Endothelial cell of umbilical vein (primary cell): ENCODE results near the gene KCNH8. TPM values are rescaled to one million over a fixed set of nuclear protein-coding genes. Genes with fewer than 3 reads are reported as not detected.

ENCODE experiments used
- BruUV-seq: library from RNA; stranded (reverse); fragments of 400-500 nt; replicated peaks from 2 replicates; lab custom pipeline; 2021; lab: Mats Ljungman, UMichigan
- CTCF ChIA-PET: fragments of 300-600, 350-600 bp; sonication (Branson Sonifier 250); formaldehyde crosslinking; loops from one replicate; lab custom pipeline; 2021; ENCODE audit warnings: antibody characterized with exemption, inconsistent platforms; lab: Charles Lee
- POLR2A ChIA-PET: fragments of 300-600, 350-600 bp; sonication (Branson Sonifier 250); formaldehyde crosslinking; loops from one replicate; lab custom pipeline; 2021; ENCODE audit warnings: antibody characterized with exemption, inconsistent platforms; lab: Charles Lee
- DNase-seq: peaks from one replicate; pipeline ENCODE4 v3.0.0-alpha.2; 2011; ENCODE audit warnings: low read depth, low spot score
- FAIRE-seq: peaks from 2 replicates; lab custom pipeline; 2011; peaks lifted over from hg19 to GRCh38; lab: Jason Lieb, UNC
- H2AFZ ChIP-seq: 2 replicates; pipeline ENCODE4 v1.6.0; 2012; ENCODE audit warnings: low read depth, low read length, control low read depth, inconsistent platforms
- H3K27ac ChIP-seq: 2 replicates; pipeline ENCODE4 v1.5.1; 2011; ENCODE audit warnings: low read depth, mild to moderate bottlenecking, control low read depth, low read length, moderate library complexity; ENCODE audit not compliant: insufficient read depth
- H3K27me3 ChIP-seq, 2 experiments: 2 replicates each; pipeline versions ENCODE4 v1.6.0 to v1.6.1; 2011; ENCODE audit warnings: low read length in 2 of 2, mixed read lengths in 1 of 2; ENCODE audit not compliant: control insufficient read depth in 2 of 2, insufficient read depth in 2 of 2
- H3K36me3 ChIP-seq, 2 experiments: 2 replicates in 1 of 2; 3 replicates in 1 of 2; pipeline ENCODE4 v1.5.1; 2011; ENCODE audit warnings: low read length in 2 of 2, mild to moderate bottlenecking in 1 of 2, moderate library complexity in 1 of 2; ENCODE audit not compliant: control insufficient read depth in 2 of 2, insufficient read depth in 2 of 2; ENCODE audit errors: extremely low read depth in 1 of 2
- H3K4me1 ChIP-seq: 3 replicates; pipeline ENCODE4 v1.5.1; 2011; ENCODE audit warnings: mild to moderate bottlenecking, low read length; ENCODE audit not compliant: control insufficient read depth, insufficient read depth; ENCODE audit errors: extremely low read depth
- H3K4me2 ChIP-seq: 2 replicates; pipeline ENCODE4 v1.6.1; 2011; ENCODE audit warnings: low read length, control low read depth, mixed read lengths; ENCODE audit not compliant: insufficient read depth
- H3K4me3 ChIP-seq, 3 experiments: fragments of 200-600 bp in 1 of 3; sonication (generic), shearing (Covaris generic) in 1 of 3; replicated peaks in 1 of 3; 2 replicates each; pipeline ENCODE4 v1.5.1; 2011 to 2016; ENCODE audit warnings: control low read depth in 3 of 3, low read length in 3 of 3, mild to moderate bottlenecking in 2 of 3, inconsistent platforms in 1 of 3, low read depth in 1 of 3, moderate library complexity in 1 of 3; ENCODE audit not compliant: insufficient read depth in 1 of 3
- H3K79me2 ChIP-seq: 2 replicates; pipeline ENCODE4 v1.6.0; 2012; ENCODE audit warnings: low read length, inconsistent platforms; ENCODE audit not compliant: control insufficient read depth, insufficient read depth
- H3K9ac ChIP-seq: replicated peaks from 2 replicates; pipeline ENCODE3; 2011; ENCODE audit warnings: low read length, control low read depth; ENCODE audit not compliant: insufficient read depth; ENCODE audit errors: extremely low read depth
- H3K9me1 ChIP-seq: replicated peaks from 3 replicates; pipeline ENCODE4 v1.6.0; 2011; ENCODE audit warnings: mild to moderate bottlenecking, low read length; ENCODE audit not compliant: control insufficient read depth, insufficient read depth; ENCODE audit errors: extremely low read depth
- H3K9me3 ChIP-seq: replicated peaks from 2 replicates; pipeline ENCODE4 v1.5.1; 2012; ENCODE audit warnings: low read length, inconsistent platforms; ENCODE audit not compliant: control insufficient read depth, insufficient read depth
- H4K20me1 ChIP-seq: replicated peaks from 2 replicates; pipeline ENCODE3; 2011; ENCODE audit warnings: mild to moderate bottlenecking, low read length; ENCODE audit not compliant: control insufficient read depth, insufficient read depth; ENCODE audit errors: extremely low read depth
- CTCF ChIP-seq, 2 donors: IDR thresholded peaks; 1 replicate in 1 of 2; 2 replicates in 1 of 2; pipeline ENCODE4 v1.5.1; 2011; ENCODE audit warnings: low read length in 2 of 2, mild to moderate bottlenecking in 2 of 2, moderate library complexity in 2 of 2, control low read depth in 1 of 2, inconsistent platforms in 1 of 2, low read depth in 1 of 2; ENCODE audit not compliant: insufficient read depth in 1 of 2; ENCODE audit errors: extremely low read depth in 1 of 2
- GATA2 ChIP-seq: IDR thresholded peaks from 2 replicates; pipeline ENCODE4 v1.7.0; 2011; ENCODE audit warnings: low read depth, mild to moderate bottlenecking, moderate library complexity, mixed read lengths, low read length; ENCODE audit not compliant: insufficient read length, insufficient read depth
- dilution Hi-C: fragments of 300-500 bp; cut with MboI; formaldehyde crosslinking; loops from one replicate; pipeline ENCODE4 v1.15.0; 2019; ENCODE audit warnings: low sequenced_read_pairs; ENCODE audit not compliant: extremely low pct_ligation_motif_present
- intact Hi-C: fragments of 100-400 bp; cut with micrococcal nuclease; formaldehyde crosslinking; loops from one replicate; pipeline ENCODE4 v1.10.0; 2022
- polyA plus RNA-seq, 4 experiments: library from polyadenylated mRNA; depleted of rRNA in 3 of 4; stranded (reverse) in 3 of 4; unstranded in 1 of 4; fragments of >200 nt; gene quantifications; 2 replicates each; pipeline versions ENCODE4 v1.2.1 to v1.2.3, GENCODE V29; 2011 to 2012; ENCODE audit warnings: missing spikeins in 1 of 4
- total RNA-seq: library from RNA; stranded (reverse); gene quantifications from 2 replicates; pipeline ENCODE4 v1.2.3, GENCODE V29; 2021

The KCNH8 gene
- total and polyA plus RNA-seq, 2 donors (not counting 3 experiments of a cell fraction or from before 2014, with no cell fraction given), result not detected

DNA sequence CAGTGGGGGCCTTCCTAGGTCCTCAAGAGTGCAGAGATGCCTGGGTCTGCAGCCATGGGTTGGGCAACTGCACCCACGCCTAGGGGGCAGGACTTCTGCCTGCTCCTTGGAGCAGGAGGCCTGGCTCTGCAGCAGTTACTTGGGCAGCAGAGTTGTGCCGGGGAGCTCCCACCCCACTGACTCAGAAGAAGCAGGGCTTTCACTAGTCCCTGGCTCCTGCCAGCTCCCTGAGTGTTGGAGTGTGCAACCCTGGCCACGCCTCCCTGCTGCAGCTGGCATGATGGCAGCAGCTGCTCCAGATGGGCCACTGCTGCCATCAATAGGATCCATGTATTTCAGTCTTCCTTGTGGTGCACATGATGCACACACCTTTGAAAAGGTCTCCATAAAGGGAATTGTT lies 40.6 kb upstream of the KCNH8 start:
- Histone ChIP-seq H3K4me2 (no peak overlapping the region), H3K9me1 (no peaks in the 10 kb centered on the region), H3K79me2 (no peaks in the 10 kb centered on the region), H3K9ac (no peak overlapping the region), H3K27me3 (no peaks in the 10 kb centered on the region), H3K27ac (no peak overlapping the region), H3K4me3 (no peak overlapping the region), H3K4me1 (no peaks in the 10 kb centered on the region), H4K20me1 (no peaks in the 10 kb centered on the region), H3K9me3 (peaks cover 2% of the 10 kb centered on the region), H2AFZ (no peak overlapping the region), H3K36me3 (no peaks in the 10 kb centered on the region)
- no TSS peak for BruUV-seq
- TF ChIP-seq CTCF (IDR thresholded peaks at IDR 0.05; ENCODE audit: extremely low read depth in 1 of 2, insufficient read depth in 1 of 2, low read depth in 1 of 2, low read length in 2 of 2), result no peak
- DNase-seq (no peak), FAIRE-seq (no peak)
- ChIA-PET CTCF (no interaction called here), POLR2A (no interaction called here)
- intact Hi-C loops, result no loop called here
- dilution Hi-C loops, result no loop called here

DNA sequence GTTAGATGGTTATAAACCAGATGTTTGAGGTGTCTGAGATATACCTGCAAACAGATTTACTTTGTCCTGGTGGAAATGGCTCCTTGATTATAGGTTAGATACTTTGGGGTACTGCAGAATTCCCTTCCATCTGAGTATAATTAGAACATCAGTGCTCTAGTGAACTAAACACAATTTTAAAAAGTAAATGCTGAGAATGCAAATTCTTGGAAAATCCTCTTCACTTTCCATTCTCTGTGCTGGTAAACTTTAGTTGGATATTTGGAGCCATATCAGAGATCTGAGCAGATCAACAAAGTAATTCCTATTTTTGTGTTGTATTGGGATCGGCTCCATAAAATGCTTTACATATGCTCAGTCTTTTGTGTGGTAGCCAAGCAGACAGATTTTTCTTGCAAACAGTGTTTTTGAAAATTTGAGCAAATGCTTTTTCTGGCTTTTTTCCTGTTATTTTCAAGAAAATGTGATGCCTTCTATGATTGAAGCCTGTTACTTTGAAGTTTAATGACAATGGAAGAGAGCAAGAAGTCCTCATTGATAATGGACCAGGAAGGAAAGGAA lies 37.9 kb upstream of the KCNH8 start:
- dilution Hi-C loops, result no loop called here
- intact Hi-C loops, result no loop called here
- Histone ChIP-seq H2AFZ (no peak overlapping the region), H3K4me2 (no peak overlapping the region), H3K9ac (no peak overlapping the region), H3K4me1 (no peaks in the 10 kb centered on the region), H3K27me3 (no peaks in the 10 kb centered on the region), H4K20me1 (no peaks in the 10 kb centered on the region), H3K9me3 (peaks cover 2% of the 10 kb centered on the region), H3K9me1 (no peaks in the 10 kb centered on the region), H3K27ac (no peak overlapping the region), H3K79me2 (no peaks in the 10 kb centered on the region), H3K4me3 (no peak overlapping the region), H3K36me3 (no peaks in the 10 kb centered on the region)
- no peak for TF ChIP-seq GATA2
- CTCF ChIA-PET, result no interaction called here
- POLR2A ChIA-PET, result no interaction called here
- no TSS peak for BruUV-seq
- FAIRE-seq (no peak), DNase-seq (no peak)
